GM06990 (cell line): ENCODE measurements around the gene FAM20C.

Source experiments
- DNase-seq: peaks from one replicate; pipeline ENCODE4 v3.0.0-alpha.2; 2011; ENCODE audit not compliant: insufficient read length; ENCODE audit errors: extremely low read depth
- H3K27me3 ChIP-seq: replicated peaks from 2 replicates; pipeline ENCODE4 v1.6.0; 2011; ENCODE audit warnings: low read length; ENCODE audit not compliant: control insufficient read depth, insufficient read depth
- H3K36me3 ChIP-seq: 2 replicates; pipeline ENCODE4 v1.5.1; 2011; ENCODE audit warnings: low read length; ENCODE audit not compliant: control insufficient read depth, insufficient read depth
- H3K4me3 ChIP-seq: replicated peaks from 2 replicates; pipeline ENCODE4 v1.5.1; 2011; ENCODE audit warnings: low read depth, mild to moderate bottlenecking, control low read depth, low read length
- CTCF ChIP-seq: IDR thresholded peaks from 2 replicates; pipeline ENCODE4 v1.5.1; 2011; ENCODE audit warnings: low read length, control low read depth, mild to moderate bottlenecking, inconsistent platforms; ENCODE audit not compliant: insufficient read depth, poor library complexity, severe bottlenecking

Gene FAM20C

GRCh38 chr7:190196-190595 is 2.2 kb upstream of the FAM20C start:
- no peak for DNase-seq
- H3K27me3 ChIP-seq, result peaks cover 6% of the 10 kb centered on the region
- no peaks in the 10 kb centered on the region for H3K36me3 ChIP-seq
- H3K4me3 ChIP-seq, result no peak overlapping the region
- no peak for TF ChIP-seq CTCF

- no peak for TF ChIP-seq CTCF
- H3K36me3 ChIP-seq, result no peaks in the 10 kb centered on the region
- H3K27me3 ChIP-seq, result peaks cover 6% of the 10 kb centered on the region
- no peak for DNase-seq
- no peak overlapping the region for H3K4me3 ChIP-seq
Measured at GRCh38 chr7:191105-191980, 1.0 kb upstream of the FAM20C start.

GRCh38 chr7:192701-193480 is 520 bp downstream of the FAM20C start:
- H3K36me3 ChIP-seq, result no peaks in the 10 kb centered on the region
- DNase-seq, result no peak
- no peak for TF ChIP-seq CTCF
- peaks cover 6% of the 10 kb centered on the region for H3K27me3 ChIP-seq
- H3K4me3 ChIP-seq, result no peak overlapping the region

GRCh38 chr7:193481-194251 is 1.3 kb downstream of the FAM20C start:
- no peak for TF ChIP-seq CTCF
- DNase-seq, result no peak
- H3K36me3 ChIP-seq, result no peaks in the 10 kb centered on the region
- no peak overlapping the region for H3K4me3 ChIP-seq
- peaks cover 6% of the 10 kb centered on the region for H3K27me3 ChIP-seq

GRCh38 chr7:194252-195009 is 2.1 kb downstream of the FAM20C start:
- DNase-seq, result no peak
- Histone ChIP-seq H3K36me3 (no peaks in the 10 kb centered on the region), H3K27me3 (peaks cover 6% of the 10 kb centered on the region), H3K4me3 (no peak overlapping the region)
- TF ChIP-seq CTCF, result no peak
